ENCODE data around the gene PRTG.
"Not testable (repeated sequence)": the region's sequence is repeated elsewhere in the genome, so short reads cannot be mapped to it uniquely, and the experiment has no call there.

The PRTG gene

GRCh38 chr15:55693116-55693515, 49.8 kb downstream of the PRTG start:
- H3K4me1 ChIP-seq (ENCODE audit: insufficient read depth, low read length); H3K27me3 ChIP-seq (ENCODE audit: control insufficient read depth in 1 of 2, insufficient read depth in 2 of 2, low read length in 2 of 2); H3K27ac ChIP-seq (ENCODE audit: low read depth, low read length); H3K36me3 ChIP-seq (ENCODE audit: insufficient read depth, low read length); H3K9ac ChIP-seq (ENCODE audit: low read length); H3K4me3 ChIP-seq (ENCODE audit: low read depth in 1 of 2, low read length in 2 of 2); H3K9me3 ChIP-seq (ENCODE audit: low read length): not testable (repeated sequence)

GRCh38 chr15:55687792-55688191, 55.2 kb downstream of the PRTG start:
- no peaks in the 10 kb centered on the region for H3K36me3 ChIP-seq (ENCODE audit: insufficient read depth, low read length)
- H3K27me3 ChIP-seq (ENCODE audit: control insufficient read depth in 1 of 2, insufficient read depth in 2 of 2, low read length in 2 of 2): no peaks in the 10 kb centered on the region
- H3K9me3 ChIP-seq (ENCODE audit: low read length): no peaks in the 10 kb centered on the region
- H3K9ac ChIP-seq (ENCODE audit: low read length): no peak overlapping the region
- H3K27ac ChIP-seq (ENCODE audit: low read depth, low read length): no peak overlapping the region
- no peaks in the 10 kb centered on the region for H3K4me1 ChIP-seq (ENCODE audit: insufficient read depth, low read length)
- no peak overlapping the region for H3K4me3 ChIP-seq (ENCODE audit: low read depth in 1 of 2, low read length in 2 of 2)

DNA sequence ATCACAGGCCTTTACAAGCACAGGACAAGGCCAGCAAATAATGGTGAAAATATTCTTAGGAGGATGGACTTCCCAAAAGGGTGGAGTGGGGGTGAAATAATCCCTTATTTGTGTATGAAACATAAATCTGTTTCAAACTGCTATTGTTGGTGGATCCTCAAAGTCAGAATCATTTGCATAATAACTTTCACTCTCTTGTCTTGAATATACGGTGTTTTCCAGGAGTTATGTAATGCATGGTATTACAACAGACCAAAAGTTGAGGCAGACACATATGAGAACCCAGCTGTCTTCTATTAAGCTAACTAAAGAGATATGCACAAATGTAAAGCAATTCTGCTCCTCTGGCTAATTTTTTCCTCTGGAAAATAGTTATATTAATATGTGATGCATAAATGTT, 57.7 kb downstream of the PRTG start:
- no peaks in the 10 kb centered on the region for H3K36me3 ChIP-seq (ENCODE audit: insufficient read depth, low read length)
- no peak overlapping the region for H3K27ac ChIP-seq (ENCODE audit: low read depth, low read length)
- no peak overlapping the region for H3K9ac ChIP-seq (ENCODE audit: low read length)
- H3K4me1 ChIP-seq (ENCODE audit: insufficient read depth, low read length): no peaks in the 10 kb centered on the region
- H3K9me3 ChIP-seq (ENCODE audit: low read length): no peaks in the 10 kb centered on the region
- no peaks in the 10 kb centered on the region for H3K27me3 ChIP-seq (ENCODE audit: control insufficient read depth in 1 of 2, insufficient read depth in 2 of 2, low read length in 2 of 2)
- no peak overlapping the region for H3K4me3 ChIP-seq (ENCODE audit: low read depth in 1 of 2, low read length in 2 of 2)

GRCh38 chr15:55683376-55683775, 59.6 kb downstream of the PRTG start:
- no peak overlapping the region for H3K27ac ChIP-seq (ENCODE audit: low read depth, low read length)

GRCh38 chr15:55681631-55682030, 61.3 kb downstream of the PRTG start:
- H3K9me3 ChIP-seq (ENCODE audit: low read length): no peaks in the 10 kb centered on the region
- H3K9ac ChIP-seq (ENCODE audit: low read length): no peak overlapping the region
- no peaks in the 10 kb centered on the region for H3K4me1 ChIP-seq (ENCODE audit: insufficient read depth, low read length)
- no peak overlapping the region for H3K4me3 ChIP-seq (ENCODE audit: low read depth in 1 of 2, low read length in 2 of 2)
- no peaks in the 10 kb centered on the region for H3K36me3 ChIP-seq (ENCODE audit: insufficient read depth, low read length)
- no peaks in the 10 kb centered on the region for H3K27me3 ChIP-seq (ENCODE audit: control insufficient read depth in 1 of 2, insufficient read depth in 2 of 2, low read length in 2 of 2)
- no peak overlapping the region for H3K27ac ChIP-seq (ENCODE audit: low read depth, low read length)

More at GRCh38 chr15:55683376-55683775, 59.6 kb downstream of the PRTG start:
- Histone ChIP-seq H3K9ac (ENCODE audit: low read length) (no peak overlapping the region), H3K36me3 (ENCODE audit: insufficient read depth, low read length) (no peaks in the 10 kb centered on the region), H3K4me1 (ENCODE audit: insufficient read depth, low read length) (no peaks in the 10 kb centered on the region), H3K9me3 (ENCODE audit: low read length) (no peaks in the 10 kb centered on the region), H3K4me3 (ENCODE audit: low read depth in 1 of 2, low read length in 2 of 2) (no peak overlapping the region), H3K27me3 (ENCODE audit: control insufficient read depth in 1 of 2, insufficient read depth in 2 of 2, low read length in 2 of 2) (no peaks in the 10 kb centered on the region)

DNA sequence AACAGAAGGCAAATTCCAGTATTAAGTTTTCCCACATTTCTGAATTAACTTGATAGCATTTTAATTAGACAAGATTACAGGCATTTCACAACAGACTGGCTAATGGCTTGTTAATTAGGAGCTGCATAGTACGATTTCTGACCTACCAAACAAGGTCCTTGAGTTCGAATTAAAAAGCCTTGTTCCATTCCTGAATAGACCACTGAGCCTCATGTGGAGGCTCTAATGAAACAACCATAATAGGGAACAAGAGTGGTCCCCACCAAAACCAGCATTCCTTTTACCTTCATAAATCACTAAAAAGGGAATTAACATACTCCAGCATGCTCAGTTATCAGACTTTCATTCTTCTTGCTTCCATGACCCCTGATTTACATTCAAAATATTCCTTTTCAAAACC, 66.4 kb downstream of the PRTG start:
- no peak overlapping the region for H3K9ac ChIP-seq (ENCODE audit: low read length)
- H3K27me3 ChIP-seq (ENCODE audit: control insufficient read depth in 1 of 2, insufficient read depth in 2 of 2, low read length in 2 of 2): no peaks in the 10 kb centered on the region
- H3K4me3 ChIP-seq (ENCODE audit: low read depth in 1 of 2, low read length in 2 of 2): no peak overlapping the region
- H3K36me3 ChIP-seq (ENCODE audit: insufficient read depth, low read length): no peaks in the 10 kb centered on the region
- no peaks in the 10 kb centered on the region for H3K4me1 ChIP-seq (ENCODE audit: insufficient read depth, low read length)
- no peaks in the 10 kb centered on the region for H3K9me3 ChIP-seq (ENCODE audit: low read length)
- H3K27ac ChIP-seq (ENCODE audit: low read depth, low read length): no peak overlapping the region

GRCh38 chr15:55673287-55673686, 69.7 kb downstream of the PRTG start:
- H3K4me3 ChIP-seq (ENCODE audit: low read depth in 1 of 2, low read length in 2 of 2): no peak overlapping the region
- H3K36me3 ChIP-seq (ENCODE audit: insufficient read depth, low read length): no peaks in the 10 kb centered on the region
- no peaks in the 10 kb centered on the region for H3K4me1 ChIP-seq (ENCODE audit: insufficient read depth, low read length)
- no peaks in the 10 kb centered on the region for H3K9me3 ChIP-seq (ENCODE audit: low read length)
- H3K27me3 ChIP-seq (ENCODE audit: control insufficient read depth in 1 of 2, insufficient read depth in 2 of 2, low read length in 2 of 2): no peaks in the 10 kb centered on the region
- H3K9ac ChIP-seq (ENCODE audit: low read length): no peak overlapping the region
- no peak overlapping the region for H3K27ac ChIP-seq (ENCODE audit: low read depth, low read length)

GRCh38 chr15:55669270-55669669, 73.7 kb downstream of the PRTG start:
- Histone ChIP-seq H3K9me3 (ENCODE audit: low read length) (no peaks in the 10 kb centered on the region), H3K27me3 (ENCODE audit: control insufficient read depth in 1 of 2, insufficient read depth in 2 of 2, low read length in 2 of 2) (no peaks in the 10 kb centered on the region), H3K36me3 (ENCODE audit: insufficient read depth, low read length) (no peaks in the 10 kb centered on the region), H3K4me3 (ENCODE audit: low read depth in 1 of 2, low read length in 2 of 2) (no peak overlapping the region), H3K9ac (ENCODE audit: low read length) (no peak overlapping the region), H3K27ac (ENCODE audit: low read depth, low read length) (no peak overlapping the region), H3K4me1 (ENCODE audit: insufficient read depth, low read length) (no peaks in the 10 kb centered on the region)

DNA sequence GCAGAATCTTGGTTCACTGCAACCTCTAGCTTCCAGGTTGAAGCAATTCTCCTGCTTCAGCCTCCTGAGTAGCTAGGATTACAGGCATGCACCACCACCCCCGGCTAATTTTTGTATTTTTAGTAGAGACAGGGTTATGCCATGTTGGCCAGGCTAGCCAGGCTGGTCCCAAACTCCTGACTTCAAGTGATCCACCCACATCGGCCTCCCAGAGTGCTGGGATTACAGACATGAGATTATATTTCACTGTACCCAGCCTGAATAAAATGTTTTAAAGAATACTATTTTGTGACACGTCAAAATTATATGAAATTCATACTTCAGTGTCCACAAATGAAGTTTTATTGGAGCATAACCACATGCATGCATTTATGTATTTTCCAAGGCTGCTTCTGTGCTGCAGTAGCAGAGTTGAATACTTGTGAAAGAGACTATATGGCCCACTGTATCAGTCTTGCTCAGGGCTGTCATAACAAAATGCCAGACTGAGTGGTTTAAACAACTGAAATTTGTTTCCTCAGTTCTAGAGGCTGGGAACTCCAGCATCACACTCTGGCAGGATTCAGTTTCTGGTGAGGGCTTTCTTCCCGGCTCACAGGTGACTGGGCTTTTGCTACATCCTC, 77.2 kb downstream of the PRTG start:
- no peak overlapping the region for H3K27ac ChIP-seq (ENCODE audit: low read depth, low read length)
- no peaks in the 10 kb centered on the region for H3K9me3 ChIP-seq (ENCODE audit: low read length)
- H3K4me3 ChIP-seq (ENCODE audit: low read depth in 1 of 2, low read length in 2 of 2): no peak overlapping the region
- no peaks in the 10 kb centered on the region for H3K27me3 ChIP-seq (ENCODE audit: control insufficient read depth in 1 of 2, insufficient read depth in 2 of 2, low read length in 2 of 2)
- H3K9ac ChIP-seq (ENCODE audit: low read length): no peak overlapping the region
- no peaks in the 10 kb centered on the region for H3K4me1 ChIP-seq (ENCODE audit: insufficient read depth, low read length)
- H3K36me3 ChIP-seq (ENCODE audit: insufficient read depth, low read length): no peaks in the 10 kb centered on the region

GRCh38 chr15:55661428-55661827, 81.5 kb downstream of the PRTG start:
- Histone ChIP-seq H3K9me3 (ENCODE audit: low read length) (no peaks in the 10 kb centered on the region), H3K27me3 (ENCODE audit: control insufficient read depth in 1 of 2, insufficient read depth in 2 of 2, low read length in 2 of 2) (no peaks in the 10 kb centered on the region), H3K36me3 (ENCODE audit: insufficient read depth, low read length) (no peaks in the 10 kb centered on the region), H3K9ac (ENCODE audit: low read length) (no peak overlapping the region), H3K4me3 (ENCODE audit: low read depth in 1 of 2, low read length in 2 of 2) (no peak overlapping the region), H3K4me1 (ENCODE audit: insufficient read depth, low read length) (no peaks in the 10 kb centered on the region), H3K27ac (ENCODE audit: low read depth, low read length) (no peak overlapping the region)

DNA sequence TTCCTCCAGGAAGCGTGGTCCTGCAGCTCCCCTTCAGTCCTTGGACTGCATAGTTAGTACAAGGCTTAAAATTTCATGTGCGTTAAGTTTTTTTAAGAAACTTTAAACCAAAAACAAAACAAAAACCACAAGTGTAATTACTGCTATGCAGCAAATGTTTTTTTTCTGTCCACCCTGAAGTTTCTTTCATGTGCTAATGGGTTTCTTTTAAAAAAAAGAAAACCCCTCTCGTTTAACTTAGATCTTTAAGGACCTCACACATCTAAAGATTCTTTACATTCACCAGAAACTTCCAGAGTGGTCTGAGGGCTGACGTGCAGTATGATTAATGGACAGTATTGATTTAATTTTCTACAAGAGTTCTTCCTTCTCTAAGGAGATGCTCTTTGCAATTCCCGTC, 82.8 kb downstream of the PRTG start:
- Histone ChIP-seq H3K36me3 (ENCODE audit: insufficient read depth, low read length) (no peaks in the 10 kb centered on the region), H3K27me3 (ENCODE audit: control insufficient read depth in 1 of 2, insufficient read depth in 2 of 2, low read length in 2 of 2) (no peaks in the 10 kb centered on the region), H3K9ac (ENCODE audit: low read length) (no peak overlapping the region), H3K4me3 (ENCODE audit: low read depth in 1 of 2, low read length in 2 of 2) (no peak overlapping the region), H3K9me3 (ENCODE audit: low read length) (no peaks in the 10 kb centered on the region), H3K27ac (ENCODE audit: low read depth, low read length) (no peak overlapping the region), H3K4me1 (ENCODE audit: insufficient read depth, low read length) (no peaks in the 10 kb centered on the region)

GRCh38 chr15:55659481-55659880, 83.5 kb downstream of the PRTG start:
- no peaks in the 10 kb centered on the region for H3K36me3 ChIP-seq (ENCODE audit: insufficient read depth, low read length)
- H3K4me3 ChIP-seq (ENCODE audit: low read depth in 1 of 2, low read length in 2 of 2): no peak overlapping the region
- no peaks in the 10 kb centered on the region for H3K27me3 ChIP-seq (ENCODE audit: control insufficient read depth in 1 of 2, insufficient read depth in 2 of 2, low read length in 2 of 2)
- H3K4me1 ChIP-seq (ENCODE audit: insufficient read depth, low read length): no peaks in the 10 kb centered on the region
- H3K27ac ChIP-seq (ENCODE audit: low read depth, low read length): no peak overlapping the region
- H3K9me3 ChIP-seq (ENCODE audit: low read length): no peaks in the 10 kb centered on the region
- no peak overlapping the region for H3K9ac ChIP-seq (ENCODE audit: low read length)
